ENCODE data around the gene FGD3.

DNA sequence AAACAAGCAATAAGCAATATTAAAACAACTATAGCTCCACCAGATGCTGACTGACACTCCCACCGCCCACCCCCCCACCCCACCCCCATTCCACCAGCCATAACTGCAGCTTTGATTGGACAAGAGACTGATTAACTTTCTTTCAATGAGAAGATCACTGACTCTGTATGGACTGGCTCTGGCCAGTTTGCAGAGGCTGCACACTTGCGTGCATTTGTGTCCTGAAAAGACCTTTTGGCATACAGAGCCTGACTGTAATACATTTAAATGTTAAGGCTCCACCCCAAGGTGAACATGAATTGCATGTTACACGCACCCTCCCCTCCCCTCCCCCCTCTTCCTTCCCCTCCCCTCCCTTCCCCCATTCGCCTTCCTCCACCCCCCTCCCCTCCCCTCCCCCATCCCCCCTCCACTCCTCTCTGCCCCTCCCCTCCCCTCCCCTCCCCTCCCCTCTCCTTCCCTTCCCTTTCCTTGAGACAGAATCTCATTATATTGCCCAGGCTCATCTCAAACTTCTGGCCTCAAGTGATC is 31.1 kb downstream of the FGD3 start:
- TF ChIP-seq, protein P1, sequence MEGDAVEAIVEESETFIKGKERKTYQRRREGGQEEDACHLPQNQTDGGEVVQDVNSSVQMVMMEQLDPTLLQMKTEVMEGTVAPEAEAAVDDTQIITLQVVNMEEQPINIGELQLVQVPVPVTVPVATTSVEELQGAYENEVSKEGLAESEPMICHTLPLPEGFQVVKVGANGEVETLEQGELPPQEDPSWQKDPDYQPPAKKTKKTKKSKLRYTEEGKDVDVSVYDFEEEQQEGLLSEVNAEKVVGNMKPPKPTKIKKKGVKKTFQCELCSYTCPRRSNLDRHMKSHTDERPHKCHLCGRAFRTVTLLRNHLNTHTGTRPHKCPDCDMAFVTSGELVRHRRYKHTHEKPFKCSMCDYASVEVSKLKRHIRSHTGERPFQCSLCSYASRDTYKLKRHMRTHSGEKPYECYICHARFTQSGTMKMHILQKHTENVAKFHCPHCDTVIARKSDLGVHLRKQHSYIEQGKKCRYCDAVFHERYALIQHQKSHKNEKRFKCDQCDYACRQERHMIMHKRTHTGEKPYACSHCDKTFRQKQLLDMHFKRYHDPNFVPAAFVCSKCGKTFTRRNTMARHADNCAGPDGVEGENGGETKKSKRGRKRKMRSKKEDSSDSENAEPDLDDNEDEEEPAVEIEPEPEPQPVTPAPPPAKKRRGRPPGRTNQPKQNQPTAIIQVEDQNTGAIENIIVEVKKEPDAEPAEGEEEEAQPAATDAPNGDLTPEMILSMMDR (IDR thresholded peaks at IDR 0.05; ENCODE audit: insufficient read depth, low read length, poor library complexity, severe bottlenecking), result no peak
- no peak for TF ChIP-seq EZH2phosphoT487 (conservative IDR thresholded peaks at IDR 0.05; ENCODE audit: low read length)

Data from SU-DHL-6 (cell line).